A549 (cell line): ENCODE data around the gene SAT2.

Source experiments
- CEBPB ChIP-seq, 2 experiments: fragments of >200 bp in 1 of 2; sonication (Bioruptor Twin) in 1 of 2; formaldehyde crosslinking in 1 of 2; IDR thresholded peaks; 2 replicates each; pipeline ENCODE4 v1.6.1; 2012 to 2016
- CTCF ChIP-seq: fragments of >200 bp; sonication (Bioruptor Twin); formaldehyde crosslinking; IDR thresholded peaks from 3 replicates; pipeline ENCODE4 v1.5.1; 2016
- HOXA7 ChIP-seq: fragments of 250-450 bp; sonication (Bioruptor Pico); IDR thresholded peaks from 2 replicates; pipeline ENCODE4 v1.5.0; 2020; ENCODE audit warnings: mild to moderate bottlenecking, moderate library complexity
- MAX ChIP-seq: IDR thresholded peaks from 2 replicates; pipeline ENCODE4 v1.6.1; 2012
- NR3C1 ChIP-seq: fragments of >200 bp; sonication (Bioruptor Twin); formaldehyde crosslinking; IDR thresholded peaks from 3 replicates; pipeline ENCODE4 v1.6.1; 2017
- POLR2A ChIP-seq: IDR thresholded peaks from 2 replicates; pipeline ENCODE4 v1.6.1; 2012; ENCODE audit warnings: mild to moderate bottlenecking, low read length
- POLR2AphosphoS2 ChIP-seq: conservative IDR thresholded peaks from 2 replicates; pipeline ENCODE4 v1.6.1; 2012; ENCODE audit warnings: low read length, improper control_type of control experiment, inconsistent platforms
- RAD21 ChIP-seq, 2 experiments: fragments of >200 bp in 1 of 2; sonication (Bioruptor Twin) in 1 of 2; formaldehyde crosslinking in 1 of 2; IDR thresholded peaks in 1 of 2; conservative IDR thresholded peaks in 1 of 2; 2 replicates in 1 of 2; 3 replicates in 1 of 2; pipeline ENCODE4 v1.6.1; 2012 to 2018; ENCODE audit warnings: inconsistent platforms in 1 of 2
- RCOR1 ChIP-seq: fragments of 150-350 bp; IDR thresholded peaks from 2 replicates; pipeline ENCODE4 v1.6.1; 2014; ENCODE audit warnings: antibody characterized with exemption, low read length, low read depth
- REST ChIP-seq: fragments of 200-600 bp; sonication (generic); IDR thresholded peaks from 2 replicates; pipeline ENCODE4 v1.6.1; 2016; ENCODE audit warnings: antibody characterized with exemption, mild to moderate bottlenecking, moderate library complexity
- RNF2 ChIP-seq: fragments of 200-600 bp; sonication (generic); IDR thresholded peaks from 2 replicates; pipeline ENCODE4 v1.6.1; 2016; ENCODE audit warnings: low read depth, mild to moderate bottlenecking, antibody characterized with exemption, moderate library complexity, borderline replicate concordance
- ZC3H11A ChIP-seq: fragments of 450-650 bp; IDR thresholded peaks from 2 replicates; pipeline ENCODE4 v1.6.1; 2014; ENCODE audit warnings: antibody characterized with exemption, mild to moderate bottlenecking

GRCh38 chr17:7631398-7632380 is 4.1 kb upstream of the SAT2 start:
- TF ChIP-seq RNF2 (no peak), CTCF (no peak), POLR2AphosphoS2 (no peak), MAX (no peak), RAD21 (conservative IDR thresholded peaks at IDR 0.05 in 1 of 2, IDR thresholded peaks at IDR 0.05 in 1 of 2) (no peak), HOXA7 (CRISPR knock-in tag) (no peak), REST (no peak), POLR2A (no peak), NR3C1 (no peak), ZC3H11A (no peak), CEBPB (IDR thresholded peaks at IDR 0.05) (no peak), RCOR1 (no peak)
